SK-MEL-5 (cell line): Measurements from ENCODE around the gene STRN3. TPM values are rescaled to one million over a fixed set of nuclear protein-coding genes. Genes with fewer than 3 reads are reported as not detected.
"Not testable (repeated sequence)": the region's sequence is repeated elsewhere in the genome, so short reads cannot be mapped to it uniquely, and the experiment has no call there.

Experiments used
- DNase-seq: peaks from one replicate; pipeline ENCODE4 v3.0.0-alpha.2; 2016; ENCODE audit warnings: low read depth, low spot score
- in situ Hi-C: cut with HindIII; loops from 2 replicates; pipeline ENCODE4 v1.10.0; 2016; ENCODE audit warnings: low sequenced_read_pairs, high pct_unique_total_duplicates, low pct_unique_long_range_greater_than_20kb
- polyA plus RNA-seq, 2 experiments: library from polyadenylated mRNA; depleted of rRNA; stranded (reverse); fragments of >200 nt; gene quantifications; 2 replicates each; pipeline ENCODE4 v1.2.3, GENCODE V29; 2015
- total RNA-seq: library from RNA; depleted of rRNA; stranded (reverse); fragments of >200 nt; shearing (Covaris generic); gene quantifications from 2 replicates; pipeline ENCODE4 v1.2.3, GENCODE V29; 2014; rRNA removed

The STRN3 gene, protein sequence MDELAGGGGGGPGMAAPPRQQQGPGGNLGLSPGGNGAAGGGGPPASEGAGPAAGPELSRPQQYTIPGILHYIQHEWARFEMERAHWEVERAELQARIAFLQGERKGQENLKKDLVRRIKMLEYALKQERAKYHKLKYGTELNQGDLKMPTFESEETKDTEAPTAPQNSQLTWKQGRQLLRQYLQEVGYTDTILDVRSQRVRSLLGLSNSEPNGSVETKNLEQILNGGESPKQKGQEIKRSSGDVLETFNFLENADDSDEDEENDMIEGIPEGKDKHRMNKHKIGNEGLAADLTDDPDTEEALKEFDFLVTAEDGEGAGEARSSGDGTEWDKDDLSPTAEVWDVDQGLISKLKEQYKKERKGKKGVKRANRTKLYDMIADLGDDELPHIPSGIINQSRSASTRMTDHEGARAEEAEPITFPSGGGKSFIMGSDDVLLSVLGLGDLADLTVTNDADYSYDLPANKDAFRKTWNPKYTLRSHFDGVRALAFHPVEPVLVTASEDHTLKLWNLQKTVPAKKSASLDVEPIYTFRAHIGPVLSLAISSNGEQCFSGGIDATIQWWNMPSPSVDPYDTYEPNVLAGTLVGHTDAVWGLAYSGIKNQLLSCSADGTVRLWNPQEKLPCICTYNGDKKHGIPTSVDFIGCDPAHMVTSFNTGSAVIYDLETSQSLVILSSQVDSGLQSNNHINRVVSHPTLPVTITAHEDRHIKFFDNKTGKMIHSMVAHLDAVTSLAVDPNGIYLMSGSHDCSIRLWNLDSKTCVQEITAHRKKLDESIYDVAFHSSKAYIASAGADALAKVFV
- total RNA-seq = 29.2 and 35.8 TPM in 2 replicates
- polyA plus RNA-seq (2015; cell fraction: cytosol; rRNA removed) = 13.3 and 16.0 TPM in 2 replicates
- polyA plus RNA-seq (2015; cell fraction: nucleus; rRNA removed) = 17.7 and 17.8 TPM in 2 replicates

- no peak for DNase-seq
These were observed at the start of gene STRN3 for GRCh38 chr14:31026077-31026449. TSS of gene STRN3 (minus strand) at chr14:31026379. CDS start at chr14:31026185, 194 bp downstream.

DNA sequence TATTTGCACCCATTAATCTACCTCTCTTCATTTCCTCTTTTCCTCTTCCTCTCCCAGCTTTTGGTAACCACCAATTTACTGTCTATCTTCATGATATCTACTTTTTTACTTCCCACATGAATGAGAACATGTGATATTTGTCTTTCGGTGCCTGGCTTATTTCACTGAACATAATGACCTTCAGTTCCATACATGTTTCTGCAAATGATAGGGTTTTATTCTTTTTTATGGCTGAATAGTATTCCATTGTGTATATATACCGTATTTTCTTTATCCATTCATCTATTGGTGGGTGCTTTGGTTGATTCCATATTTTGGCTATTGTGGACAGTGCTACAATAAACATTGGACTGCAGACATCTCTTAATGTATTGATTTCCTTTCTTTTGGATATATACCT is 49.0 kb upstream of the STRN3 start:
- in situ Hi-C loops = no loop called here

More at GRCh38 chr14:31026077-31026449, at the start of gene STRN3:
- in situ Hi-C loops = no loop called here

DNA sequence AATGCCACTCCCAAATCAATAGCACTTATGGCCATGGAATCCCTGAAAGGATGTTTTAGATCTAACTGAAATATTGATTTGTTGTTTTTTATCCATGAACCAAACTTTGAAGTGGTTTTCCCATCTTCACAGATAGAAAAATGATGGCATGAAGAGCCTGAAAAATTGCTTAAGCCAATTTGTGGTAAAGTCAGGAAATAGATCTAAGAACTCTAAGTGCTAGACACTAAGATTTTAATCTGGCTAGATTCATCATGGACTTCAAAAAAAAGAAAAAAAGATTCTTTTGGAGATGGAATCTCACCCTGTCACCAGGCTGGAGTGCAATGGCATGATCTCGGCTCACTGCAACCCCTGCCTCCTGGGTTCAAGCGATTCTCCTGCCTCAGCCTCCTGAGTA is 45.0 kb upstream of the STRN3 start:
- in situ Hi-C loops = no loop called here
- no peak for DNase-seq

More for the DNA sequence above, 49.0 kb upstream of the STRN3 start:
- no peak for DNase-seq

- in situ Hi-C loops = no loop called here
- DNase-seq = no peak
These were observed 44.3 kb upstream of the STRN3 start for GRCh38 chr14:31070431-31070830.

GRCh38 chr14:31069343-31069742 is 43.2 kb upstream of the STRN3 start:
- no peak for DNase-seq
- in situ Hi-C loops = no loop called here

DNA sequence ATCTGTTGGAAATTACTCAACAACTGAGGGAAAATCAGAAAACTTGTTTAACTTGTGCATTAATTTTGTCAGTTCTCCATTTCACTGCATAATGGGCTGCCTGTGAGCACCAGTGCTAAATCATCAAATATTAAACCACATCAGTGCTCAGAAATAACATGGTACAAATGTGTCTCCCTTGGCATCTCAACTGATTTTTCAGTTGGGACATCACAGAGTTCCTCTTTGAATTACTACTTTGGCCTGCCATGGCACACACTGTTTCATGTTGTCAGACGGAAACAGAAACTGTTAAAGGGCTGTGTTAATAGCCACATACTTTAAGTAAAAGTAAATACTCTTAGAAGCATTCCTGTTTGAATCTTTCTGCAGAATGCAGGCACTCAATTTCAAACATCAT is 42.1 kb upstream of the STRN3 start:
- in situ Hi-C loops = no loop called here
- DNase-seq = no peak

DNA sequence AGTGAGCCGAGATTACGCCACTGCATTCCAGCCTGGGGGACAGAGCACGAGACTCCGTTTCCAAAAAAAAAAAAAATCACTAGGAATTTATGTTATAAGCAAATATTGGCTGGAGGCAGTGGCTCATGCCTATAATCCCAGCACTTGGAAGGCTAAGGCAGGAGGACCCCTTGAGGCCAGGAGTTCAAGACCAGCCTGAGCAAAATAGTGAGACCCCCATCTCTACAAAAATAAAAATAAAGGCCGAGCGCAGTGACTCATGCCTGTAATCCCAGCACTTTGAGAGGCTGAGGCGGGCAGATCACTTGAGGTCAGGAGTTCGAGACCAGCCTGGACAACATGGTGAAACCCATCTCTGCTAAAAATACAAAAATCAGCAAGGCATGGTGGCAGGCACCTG is 36.7 kb upstream of the STRN3 start:
- in situ Hi-C loops, DNase-seq: not testable (repeated sequence)

- in situ Hi-C loops = no loop called here
- no peak for DNase-seq
These were observed 34.2 kb upstream of the STRN3 start for GRCh38 chr14:31060253-31060875.

DNA sequence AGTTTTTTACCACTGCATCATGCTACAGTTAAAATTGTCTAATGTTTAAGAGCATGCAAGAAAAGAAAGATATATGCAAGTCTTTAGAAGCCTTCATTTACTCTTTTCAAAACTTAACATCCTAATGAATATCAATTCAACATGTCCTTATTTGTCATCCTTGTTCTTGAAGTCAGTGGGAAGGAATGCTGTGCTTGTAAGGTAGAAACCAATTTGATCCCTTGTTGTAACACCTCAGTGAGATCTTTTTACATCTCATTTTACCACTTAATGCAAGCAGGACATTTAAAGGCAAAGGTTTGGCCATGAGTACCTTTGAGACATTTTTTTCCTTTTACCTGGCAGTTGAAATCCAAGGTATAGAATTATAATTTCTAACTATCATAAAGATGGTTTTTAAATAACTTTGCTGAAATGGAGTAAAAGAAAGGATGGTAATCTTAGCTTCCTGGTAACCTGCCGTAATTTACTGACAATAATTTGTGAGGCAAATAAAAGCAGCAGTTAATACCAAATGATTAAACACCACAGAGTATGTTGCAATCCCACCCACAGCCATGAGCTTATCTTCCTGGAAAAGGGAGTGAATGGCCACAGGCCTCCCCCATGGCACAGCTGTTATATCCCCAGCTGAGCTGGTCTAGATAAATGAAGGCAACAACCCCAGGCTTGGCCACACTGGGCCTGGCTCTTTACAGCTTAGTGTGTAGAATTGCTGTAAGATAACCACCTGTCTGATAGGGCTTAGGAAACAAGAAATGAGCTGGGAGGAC is 33.2 kb upstream of the STRN3 start:
- DNase-seq = no peak
- in situ Hi-C loops = no loop called here

GRCh38 chr14:31057701-31058364 is 31.7 kb upstream of the STRN3 start:
- in situ Hi-C loops = no loop called here
- DNase-seq = no peak

GRCh38 chr14:31057035-31057434 is 30.9 kb upstream of the STRN3 start:
- DNase-seq = no peak
- in situ Hi-C loops = no loop called here

DNA sequence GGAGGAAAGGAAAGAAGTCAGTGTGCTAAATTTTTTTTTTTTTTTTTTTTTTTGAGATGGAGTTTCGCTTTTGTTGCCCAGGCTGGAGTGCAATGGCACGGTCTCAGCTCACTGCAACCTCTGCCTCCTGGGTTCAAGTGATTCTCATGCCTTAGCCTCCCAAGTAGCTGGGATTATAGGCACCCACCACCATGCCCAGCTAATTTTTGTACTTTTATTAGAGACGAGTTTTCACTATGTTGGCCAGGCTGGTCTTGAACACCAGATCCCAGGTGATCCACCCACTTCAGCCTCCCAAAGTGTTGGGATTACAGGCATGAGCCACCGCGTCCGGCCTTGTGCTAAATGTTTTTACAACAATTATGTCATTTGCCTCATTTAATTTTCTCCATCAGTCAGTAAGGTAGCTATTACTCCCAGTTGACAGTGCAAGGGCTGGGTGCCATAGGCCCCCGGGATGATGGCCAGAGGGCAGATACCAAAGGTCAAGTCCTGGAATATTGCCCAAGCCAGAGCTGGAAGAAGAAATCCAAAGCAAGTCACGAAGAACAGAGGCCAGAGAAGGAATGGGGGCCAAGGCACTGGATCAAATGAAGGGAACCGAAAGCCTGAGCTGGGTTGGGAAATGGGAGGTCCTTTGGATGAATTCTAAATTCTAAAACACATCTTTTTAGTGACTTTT is 26.9 kb upstream of the STRN3 start:
- DNase-seq, in situ Hi-C loops: not testable (repeated sequence)

DNA sequence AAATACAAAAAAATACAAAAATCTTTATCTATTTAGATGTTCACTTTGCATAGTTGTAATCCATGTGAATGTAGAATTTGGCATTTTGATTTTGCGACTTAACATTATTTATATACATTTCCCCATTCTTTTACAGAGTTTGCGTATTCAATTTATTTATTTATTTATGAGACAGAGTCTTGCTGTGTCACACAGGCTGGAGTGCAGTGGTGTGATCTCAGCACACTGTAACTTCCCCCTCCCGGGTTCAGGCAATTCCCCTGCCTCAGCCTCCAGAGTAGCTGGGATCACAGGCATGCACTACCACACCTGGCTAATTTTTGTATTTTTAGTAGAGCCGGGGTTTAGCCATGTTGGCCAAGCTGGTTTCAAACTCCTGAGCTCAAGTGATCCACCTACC is 25.3 kb upstream of the STRN3 start:
- DNase-seq = no peak
- in situ Hi-C loops = no loop called here

GRCh38 chr14:31051023-31051422 is 24.8 kb upstream of the STRN3 start:
- in situ Hi-C loops = no loop called here

GRCh38 chr14:31047503-31047902 is 21.3 kb upstream of the STRN3 start:
- no peak for DNase-seq
- in situ Hi-C loops = no loop called here

More at GRCh38 chr14:31051023-31051422, 24.8 kb upstream of the STRN3 start:
- DNase-seq = no peak

DNA sequence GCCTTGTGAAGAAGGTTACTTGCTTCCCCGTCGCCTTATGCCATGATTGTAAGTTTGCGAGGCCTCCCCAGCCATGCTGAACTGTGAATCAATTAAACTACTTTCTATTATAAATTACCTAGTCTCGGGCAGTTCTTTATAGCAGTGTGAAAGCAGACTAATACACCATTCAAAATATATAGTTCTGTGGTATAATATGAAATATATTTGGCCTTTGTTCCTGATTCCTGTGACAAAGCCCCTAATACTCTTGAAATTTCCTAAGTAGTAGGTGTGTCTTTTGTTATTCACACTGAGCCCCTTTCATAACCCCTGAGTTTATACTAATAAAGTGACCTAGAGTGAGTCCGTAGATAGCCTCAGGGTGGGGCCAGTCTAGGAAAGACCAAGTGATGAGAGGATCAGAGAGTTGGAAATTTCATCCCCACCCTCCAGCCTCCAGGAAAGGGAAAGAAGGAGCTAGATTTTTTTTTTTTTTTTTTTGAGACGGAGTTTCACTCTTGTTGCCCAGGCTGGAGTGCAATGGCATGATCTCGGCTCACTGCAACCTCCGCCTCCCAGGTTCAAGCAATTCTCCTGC is 19.4 kb upstream of the STRN3 start:
- in situ Hi-C loops = no loop called here
- no peak for DNase-seq
